OCI-LY1 (cell line): ENCODE data around the gene NUDT2.

Source experiments
- H2AFZ ChIP-seq: fragments of 200-600 bp; sonication (generic), shearing (Covaris generic); 2 replicates; pipeline ENCODE4 v1.6.0; 2014; ENCODE audit warnings: antibody characterized with exemption, mild to moderate bottlenecking, low read length
- H3F3A ChIP-seq: fragments of 200-600 bp; sonication (generic), shearing (Covaris generic); 2 replicates; pipeline ENCODE4 v1.6.0; 2014; ENCODE audit warnings: mild to moderate bottlenecking, antibody characterized with exemption, low read length, moderate library complexity; ENCODE audit not compliant: insufficient read depth
- H3K27ac ChIP-seq: fragments of 200-600 bp; sonication (generic); 2 replicates; pipeline ENCODE4 v1.5.1; 2014; ENCODE audit warnings: low read length, mixed run types, mild to moderate bottlenecking, low read depth; ENCODE audit not compliant: poor library complexity, severe bottlenecking
- H3K27me3 ChIP-seq: fragments of 200-600 bp; sonication (generic); 2 replicates; pipeline ENCODE4 v1.6.0; 2014; ENCODE audit warnings: antibody characterized with exemption, mild to moderate bottlenecking, low read length, moderate library complexity; ENCODE audit not compliant: insufficient read depth
- H3K36me3 ChIP-seq: fragments of 200-600 bp; sonication (generic); 2 replicates; pipeline ENCODE4 v1.6.1; 2014; ENCODE audit warnings: mild to moderate bottlenecking, antibody characterized with exemption, low read length, moderate library complexity, mixed read lengths; ENCODE audit not compliant: insufficient read depth
- H3K4me1 ChIP-seq: fragments of 200-600 bp; sonication (generic); 2 replicates; pipeline ENCODE4 v1.5.1; 2014; ENCODE audit warnings: mild to moderate bottlenecking, low read length, moderate library complexity; ENCODE audit not compliant: insufficient read depth, severe bottlenecking
- H3K4me2 ChIP-seq: fragments of 200-600 bp; sonication (generic), shearing (Covaris generic); 2 replicates; pipeline ENCODE4 v1.6.1; 2014; ENCODE audit warnings: low read length
- H3K4me3 ChIP-seq: fragments of 200-600 bp; sonication (generic); 2 replicates; pipeline ENCODE4 v1.5.1; 2014; ENCODE audit warnings: low read length, low read depth, mild to moderate bottlenecking, mixed read lengths; ENCODE audit not compliant: poor library complexity, severe bottlenecking
- H3K79me2 ChIP-seq: fragments of 200-600 bp; shearing (Covaris generic); 2 replicates; pipeline ENCODE4 v1.6.1; 2016; ENCODE audit warnings: mixed run types, low read length, mixed read lengths; ENCODE audit not compliant: insufficient read depth
- H3K9ac ChIP-seq: fragments of 200-600 bp; sonication (generic), shearing (Covaris generic); 2 replicates; pipeline ENCODE4 v1.6.1; 2014; ENCODE audit warnings: mild to moderate bottlenecking, low read length, mixed read lengths
- H3K9me2 ChIP-seq: fragments of 200-600 bp; sonication (generic), shearing (Covaris generic); 2 replicates; pipeline ENCODE4 v1.6.1; 2014; ENCODE audit warnings: low read depth, mild to moderate bottlenecking, low read length, mixed read lengths
- H3K9me3 ChIP-seq: fragments of 200-600 bp; shearing (Covaris generic); 2 replicates; pipeline ENCODE4 v1.6.1; 2014; ENCODE audit warnings: low read length, mixed read lengths
- H4K20me1 ChIP-seq: fragments of 200-600 bp; sonication (generic), shearing (Covaris generic); 2 replicates; pipeline ENCODE4 v1.6.0; 2016; ENCODE audit warnings: mild to moderate bottlenecking, low read length; ENCODE audit not compliant: insufficient read depth
- CTCF ChIP-seq: fragments of 200-600 bp; sonication (generic), shearing (Covaris generic); IDR thresholded peaks from 2 replicates; pipeline ENCODE4 v1.5.1; 2017; ENCODE audit warnings: mild to moderate bottlenecking, antibody characterized with exemption, low read length, moderate library complexity, mixed read lengths
- EZH2 ChIP-seq: fragments of 200-600 bp; sonication (generic), shearing (Covaris generic); IDR thresholded peaks from 2 replicates; pipeline ENCODE4 v1.8.0; 2017; ENCODE audit warnings: borderline replicate concordance, mixed run types, mild to moderate bottlenecking, antibody characterized with exemption, low read length, moderate library complexity, mixed read lengths

NUDT2 gene

DNA sequence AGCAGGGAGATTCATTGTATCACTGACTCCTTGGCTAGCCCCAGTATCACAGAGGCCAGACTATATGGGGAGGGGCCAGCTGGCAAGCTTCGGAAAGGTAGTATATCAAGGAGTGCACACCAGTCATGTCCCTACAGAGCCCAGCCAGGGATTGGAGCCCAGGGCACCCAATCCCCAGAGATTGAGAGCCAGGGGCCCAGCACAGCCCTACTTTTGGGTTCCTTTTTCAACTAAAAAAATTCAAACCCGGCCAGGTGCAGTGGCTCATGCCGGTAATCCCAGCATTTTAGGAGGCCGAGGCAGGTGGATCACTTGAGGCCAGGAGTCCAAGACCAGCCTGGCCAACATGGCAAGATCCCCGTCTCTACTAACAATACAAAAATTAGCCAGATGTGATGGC, 52.7 kb downstream of the NUDT2 start:
- no peak overlapping the region for H3K4me3 ChIP-seq

DNA sequence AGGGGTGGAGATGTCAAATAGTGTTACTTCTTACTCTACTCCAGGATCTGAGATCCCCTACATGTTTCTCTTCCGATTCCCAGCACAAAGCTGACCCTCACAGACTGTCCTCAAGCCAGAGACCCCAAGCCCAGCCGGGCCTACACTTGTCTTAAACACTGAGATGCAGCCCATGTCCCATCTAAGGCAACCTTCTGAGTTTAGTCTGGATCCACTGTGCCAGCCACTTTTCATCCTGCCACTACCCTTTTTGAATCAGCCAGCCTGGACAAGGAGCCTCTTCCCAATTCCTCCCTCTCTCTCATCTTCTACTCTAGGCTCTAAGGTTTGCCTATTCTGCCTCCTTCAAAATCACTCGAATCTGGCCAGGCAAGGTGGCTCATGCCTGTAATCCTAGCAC, 53.5 kb downstream of the NUDT2 start:
- Histone ChIP-seq H3K36me3 (no peaks in the 10 kb centered on the region), H3K4me2 (no peak overlapping the region), H3F3A (no peaks in the 10 kb centered on the region), H3K9ac (no peak overlapping the region), H4K20me1 (no peaks in the 10 kb centered on the region), H3K27me3 (no peaks in the 10 kb centered on the region), H3K79me2 (no peaks in the 10 kb centered on the region), H2AFZ (no peak overlapping the region), H3K4me1 (peaks cover 16% of the 10 kb centered on the region), H3K27ac (no peak overlapping the region), H3K9me3 (no peaks in the 10 kb centered on the region), H3K9me2 (no peaks in the 10 kb centered on the region), H3K4me3 (no peak overlapping the region)
- no peak for TF ChIP-seq EZH2
- no peak for TF ChIP-seq CTCF

More for the DNA sequence above, 52.7 kb downstream of the NUDT2 start:
- H3K27me3 ChIP-seq, result no peaks in the 10 kb centered on the region
- no peak for TF ChIP-seq CTCF
- TF ChIP-seq EZH2, result no peak
- H3K9me2 ChIP-seq, result no peaks in the 10 kb centered on the region
- H3K9me3 ChIP-seq, result no peaks in the 10 kb centered on the region
- no peaks in the 10 kb centered on the region for H4K20me1 ChIP-seq
- no peak overlapping the region for H2AFZ ChIP-seq
- no peaks in the 10 kb centered on the region for H3K79me2 ChIP-seq
- H3K36me3 ChIP-seq, result no peaks in the 10 kb centered on the region
- no peak overlapping the region for H3K4me2 ChIP-seq
- H3K9ac ChIP-seq, result no peak overlapping the region
- H3K4me1 ChIP-seq, result peaks cover 20% of the 10 kb centered on the region
- H3F3A ChIP-seq, result no peaks in the 10 kb centered on the region
- no peak overlapping the region for H3K27ac ChIP-seq

- H3F3A ChIP-seq, result no peaks in the 10 kb centered on the region
These were observed 54.5 kb downstream of the NUDT2 start for GRCh38 chr9:34383904-34384303.

More at GRCh38 chr9:34383904-34384303, 54.5 kb downstream of the NUDT2 start:
- no peak overlapping the region for H3K27ac ChIP-seq
- H4K20me1 ChIP-seq, result no peaks in the 10 kb centered on the region
- no peak overlapping the region for H3K4me3 ChIP-seq
- no peak overlapping the region for H3K4me2 ChIP-seq
- H3K9ac ChIP-seq, result no peak overlapping the region
- TF ChIP-seq CTCF (no peak), EZH2 (no peak)
- peaks cover 16% of the 10 kb centered on the region for H3K4me1 ChIP-seq
- no peaks in the 10 kb centered on the region for H3K79me2 ChIP-seq
- no peaks in the 10 kb centered on the region for H3K9me3 ChIP-seq
- no peaks in the 10 kb centered on the region for H3K27me3 ChIP-seq
- H2AFZ ChIP-seq, result no peak overlapping the region
- H3K9me2 ChIP-seq, result no peaks in the 10 kb centered on the region
- H3K36me3 ChIP-seq, result no peaks in the 10 kb centered on the region
